Stimulated activated CD8-positive, alpha-beta memory T cell treated with anti-CD3 and anti-CD28 coated beads, Interleukin-15, amount 100 ng/mL, for 4 hours (primary cell): Measurements from ENCODE around the gene RGS3.

Source experiments
- DNase-seq, 2 donors: peaks; one replicate each; pipeline ENCODE4 v3.0.0-alpha.2; 2020; ENCODE audit warnings: low read depth in 2 of 2

The RGS3 gene

DNA sequence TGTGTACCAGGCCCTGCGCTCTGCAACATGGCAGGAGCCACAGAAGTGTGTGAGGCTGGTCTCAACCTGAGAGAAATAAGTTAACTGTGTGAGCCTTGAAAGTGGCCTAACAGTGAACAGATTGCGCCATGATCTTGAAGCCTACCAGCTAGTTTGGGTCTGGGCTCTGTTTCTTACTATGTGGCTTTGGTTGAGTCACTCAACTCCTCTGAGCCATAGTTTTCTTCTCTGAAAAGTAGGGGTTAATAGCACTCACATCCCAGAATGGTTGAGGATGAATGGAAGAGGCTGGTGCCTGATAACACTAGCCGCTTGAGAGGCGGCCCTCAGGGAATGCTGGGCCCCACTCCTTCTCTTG is 121.5 kb downstream of the RGS3 start:
- DNase-seq = no peak

- DNase-seq = no peak
These were observed 122.0 kb downstream of the RGS3 start for GRCh38 chr9:113585555-113585954.

DNA sequence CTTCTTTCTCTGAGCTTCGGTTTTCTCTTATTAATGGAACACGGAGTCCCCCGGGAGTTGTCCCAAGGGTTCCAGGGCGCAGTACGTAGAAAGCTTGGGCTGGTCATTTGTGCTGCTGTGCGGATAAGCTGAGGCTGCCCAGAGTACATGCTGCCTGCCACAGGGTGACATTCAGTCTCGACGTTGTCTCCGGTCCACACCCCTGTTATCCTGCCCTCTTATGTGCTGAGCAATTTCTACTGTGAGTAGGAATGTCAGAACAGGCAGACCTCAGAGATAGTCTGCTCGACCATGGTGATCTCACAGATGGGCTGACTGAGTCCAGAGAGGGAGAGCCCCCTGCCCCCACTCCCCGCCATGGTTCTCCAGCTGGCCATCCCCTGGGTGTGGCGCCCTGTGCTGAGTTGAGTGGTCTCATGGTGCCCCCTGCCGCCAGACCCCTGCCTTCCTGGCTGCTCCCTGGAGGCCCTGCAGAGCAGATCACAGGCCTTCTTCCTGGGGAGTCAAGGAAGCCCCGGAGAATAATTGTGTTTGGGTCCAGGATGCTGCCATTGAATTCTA is 124.0 kb downstream of the RGS3 start:
- no peak for DNase-seq

GRCh38 chr9:113588242-113588810 is 124.8 kb downstream of the RGS3 start:
- DNase-seq = no peak

- DNase-seq = no peak
These were observed 125.4 kb downstream of the RGS3 start for GRCh38 chr9:113588936-113589335.

DNA sequence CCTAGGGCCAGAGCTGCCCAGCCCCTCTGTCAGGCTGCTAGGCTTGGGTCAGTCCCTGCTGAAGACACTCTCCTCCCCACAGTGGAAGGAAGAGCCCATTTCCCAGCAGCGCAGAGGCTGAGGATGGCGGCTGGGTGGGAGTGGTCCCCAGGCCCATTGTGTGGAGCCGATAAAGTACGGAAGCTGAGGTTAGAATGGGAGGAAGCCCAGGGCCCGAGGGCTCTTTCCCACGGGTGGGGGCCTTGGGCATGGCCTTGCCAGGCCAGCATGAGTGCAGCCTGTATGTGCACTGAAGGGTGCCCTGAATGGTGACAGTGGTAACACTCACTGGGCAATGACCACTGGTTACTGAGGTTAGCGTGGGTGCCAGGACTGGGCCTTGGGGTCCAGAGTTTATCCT is 125.9 kb downstream of the RGS3 start:
- no peak for DNase-seq

DNA sequence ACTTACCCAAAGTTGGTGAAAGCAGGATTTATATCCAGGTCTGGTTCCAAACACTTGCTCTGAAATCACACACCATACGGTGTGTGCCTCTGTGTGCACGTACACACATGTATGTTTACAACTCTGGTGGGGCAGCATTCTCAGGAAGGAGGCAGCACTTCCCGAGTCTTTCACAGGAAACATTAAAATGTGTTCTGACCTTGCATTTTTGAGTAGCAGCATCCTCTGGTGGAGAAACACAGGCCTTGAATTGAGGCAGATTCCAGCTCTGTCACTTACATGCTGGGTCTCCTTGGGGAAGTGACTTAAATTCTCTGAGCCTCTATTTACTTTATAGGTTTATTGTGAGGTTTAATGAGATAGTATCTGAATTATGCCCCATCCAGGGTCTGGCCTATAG is 126.4 kb downstream of the RGS3 start:
- DNase-seq = no peak

DNA sequence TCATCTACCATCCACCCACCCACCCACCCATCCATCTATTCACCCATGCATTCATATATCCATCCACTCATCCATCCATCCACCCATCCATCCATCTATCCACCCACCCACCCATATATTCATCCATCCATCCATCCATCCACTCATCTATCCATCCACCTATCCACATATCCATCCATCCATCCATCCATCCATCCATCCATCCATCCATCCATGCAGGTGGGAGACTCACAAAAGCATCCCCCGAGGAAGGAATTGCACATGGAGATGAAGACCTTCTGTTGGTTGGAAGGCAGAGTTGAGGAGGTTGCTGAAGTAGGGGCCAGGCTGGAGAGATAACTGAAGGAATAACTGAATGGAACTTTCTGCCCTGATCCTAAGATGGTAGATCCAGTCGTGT is 126.9 kb downstream of the RGS3 start:
- DNase-seq = no peak

GRCh38 chr9:113590991-113591898 is 127.7 kb downstream of the RGS3 start:
- no peak for DNase-seq

GRCh38 chr9:113591899-113592625 is 128.5 kb downstream of the RGS3 start:
- DNase-seq = no peak

- DNase-seq = no peak
These were observed 129.5 kb downstream of the RGS3 start for GRCh38 chr9:113592876-113593575.

- DNase-seq = no peak
These were observed 130.3 kb downstream of the RGS3 start for GRCh38 chr9:113593682-113594281.

GRCh38 chr9:113594484-113595299 is 131.2 kb downstream of the RGS3 start:
- no peak for DNase-seq

- no peak for DNase-seq
These were observed 133.2 kb downstream of the RGS3 start for GRCh38 chr9:113596616-113597320.

- DNase-seq = no peak
These were observed 134.1 kb downstream of the RGS3 start for GRCh38 chr9:113597390-113598241.

GRCh38 chr9:113598451-113598850 is 134.9 kb downstream of the RGS3 start:
- no peak for DNase-seq

DNA sequence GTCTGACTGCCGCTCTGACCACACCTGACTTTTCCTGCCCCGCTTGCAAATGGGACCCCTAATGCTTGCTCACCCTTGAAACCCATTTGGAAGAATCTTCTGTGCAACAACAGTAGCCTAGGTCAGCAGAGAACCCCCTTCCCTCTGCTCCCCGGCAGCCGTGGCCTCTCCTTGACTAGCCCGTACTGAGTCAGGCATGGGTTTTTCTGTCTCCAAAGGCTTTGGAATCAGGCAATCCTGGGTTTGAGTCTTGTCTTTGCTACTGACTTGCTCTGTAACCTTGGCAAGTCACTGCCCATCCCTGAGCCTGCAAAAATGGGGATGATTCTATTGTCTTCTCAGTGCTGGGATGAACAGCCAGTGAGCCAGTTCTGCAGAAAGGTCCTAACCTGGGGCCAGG is 135.4 kb downstream of the RGS3 start:
- DNase-seq = no peak

DNA sequence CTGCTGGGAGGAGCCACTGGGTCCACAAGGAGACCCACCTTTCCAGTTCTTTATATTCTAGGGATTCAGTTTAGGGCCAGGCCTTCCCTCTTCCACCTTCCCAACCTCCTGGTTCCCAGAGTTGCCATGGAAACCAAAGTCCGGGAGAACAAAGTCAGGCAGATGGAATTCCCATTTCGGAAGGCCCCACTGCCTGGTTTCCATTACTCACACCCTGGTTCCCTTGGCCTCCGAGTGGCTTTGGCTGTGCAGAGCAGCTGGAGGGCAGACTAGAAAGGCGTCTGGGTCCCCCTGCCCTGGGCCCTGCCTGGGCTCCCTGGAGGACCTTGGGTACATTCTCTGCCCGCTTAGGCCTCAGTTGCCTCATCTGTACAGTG is 136.1 kb downstream of the RGS3 start:
- DNase-seq = no peak
